GM21423 (cell line): ENCODE measurements around the gene IGFBP6.
"Not testable (repeated sequence)": the region's sequence is repeated elsewhere in the genome, so short reads cannot be mapped to it uniquely, and the experiment has no call there.

ENCODE experiments used
- ATAC-seq: cut with Tn5 transposase; IDR thresholded peaks from one replicate; pipeline ENCODE4 v1.9.1; 2021; ENCODE audit warnings: mild to moderate bottlenecking, moderate library complexity; ENCODE audit not compliant: unreplicated experiment

The IGFBP6 gene

DNA sequence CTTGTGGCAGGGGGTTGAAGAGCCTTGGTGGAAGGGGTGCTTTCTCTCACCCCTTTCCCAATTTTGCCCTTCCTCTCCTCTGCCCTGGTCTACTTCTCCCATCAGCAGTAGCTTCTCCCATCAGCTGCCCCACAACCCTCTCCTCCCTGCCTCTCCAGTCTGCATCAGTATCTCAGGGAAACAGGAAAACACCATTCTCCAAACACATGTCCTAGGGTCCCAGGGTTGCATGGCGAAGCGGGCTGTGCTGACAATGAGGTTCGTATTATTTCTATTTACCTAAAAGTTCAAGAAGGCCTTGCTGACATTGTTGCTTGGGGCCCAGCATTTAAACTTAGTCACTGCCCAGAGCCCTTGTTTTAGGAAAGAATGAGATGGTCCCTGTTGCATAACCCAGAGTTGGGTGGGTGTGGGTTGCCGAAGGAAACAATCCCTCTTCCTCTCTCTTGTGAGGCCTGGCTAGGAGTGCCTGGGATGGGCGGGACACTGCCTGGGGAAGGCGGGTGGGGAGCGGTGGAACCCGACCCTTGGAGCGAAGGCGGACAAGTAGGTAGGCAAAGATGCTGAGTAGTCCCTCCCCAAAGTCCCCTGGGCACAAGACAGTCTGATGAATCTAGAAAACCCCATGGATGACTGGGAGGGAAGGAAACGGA lies 1.3 kb upstream of the IGFBP6 start:
- no peak for ATAC-seq

DNA sequence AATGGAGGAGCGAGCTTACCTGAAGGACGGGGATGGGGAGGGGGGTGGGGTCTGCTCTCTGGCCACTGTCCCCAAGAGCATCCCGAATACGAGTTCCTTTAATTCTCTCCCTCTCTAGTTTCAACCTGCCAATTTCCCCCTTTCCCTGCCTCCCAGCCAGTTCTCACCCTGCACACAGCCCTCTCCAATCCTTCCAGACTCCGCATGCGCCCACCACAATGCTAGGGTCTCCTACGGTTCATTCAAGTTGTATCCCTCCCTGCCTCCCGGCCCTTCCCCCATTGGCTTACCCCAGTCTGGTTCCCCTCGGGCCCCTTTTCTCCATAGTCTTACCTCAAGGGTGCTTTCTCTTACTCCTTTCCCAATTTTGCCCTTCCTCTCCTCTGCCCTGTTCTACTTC lies 708 bp upstream of the IGFBP6 start:
- no peak for ATAC-seq

DNA sequence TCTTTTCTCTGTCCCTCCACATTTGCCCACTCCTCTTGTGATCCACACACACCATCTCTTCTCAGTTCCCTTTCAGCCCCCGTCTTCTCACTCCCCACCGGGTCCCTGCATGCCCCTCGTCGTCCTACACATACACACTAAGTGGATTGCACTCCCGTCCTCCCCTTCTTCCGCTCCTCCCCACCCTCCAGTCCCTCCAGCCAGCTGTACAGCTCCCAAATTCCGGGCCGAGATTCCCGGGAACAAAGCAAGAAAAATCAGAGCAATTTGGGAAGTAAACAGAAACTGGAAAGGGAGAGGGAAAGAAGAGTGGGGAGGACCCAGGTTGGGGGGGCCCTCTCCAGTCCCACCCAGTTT lies 282 bp upstream of the IGFBP6 start:
- ATAC-seq, result no peak

DNA sequence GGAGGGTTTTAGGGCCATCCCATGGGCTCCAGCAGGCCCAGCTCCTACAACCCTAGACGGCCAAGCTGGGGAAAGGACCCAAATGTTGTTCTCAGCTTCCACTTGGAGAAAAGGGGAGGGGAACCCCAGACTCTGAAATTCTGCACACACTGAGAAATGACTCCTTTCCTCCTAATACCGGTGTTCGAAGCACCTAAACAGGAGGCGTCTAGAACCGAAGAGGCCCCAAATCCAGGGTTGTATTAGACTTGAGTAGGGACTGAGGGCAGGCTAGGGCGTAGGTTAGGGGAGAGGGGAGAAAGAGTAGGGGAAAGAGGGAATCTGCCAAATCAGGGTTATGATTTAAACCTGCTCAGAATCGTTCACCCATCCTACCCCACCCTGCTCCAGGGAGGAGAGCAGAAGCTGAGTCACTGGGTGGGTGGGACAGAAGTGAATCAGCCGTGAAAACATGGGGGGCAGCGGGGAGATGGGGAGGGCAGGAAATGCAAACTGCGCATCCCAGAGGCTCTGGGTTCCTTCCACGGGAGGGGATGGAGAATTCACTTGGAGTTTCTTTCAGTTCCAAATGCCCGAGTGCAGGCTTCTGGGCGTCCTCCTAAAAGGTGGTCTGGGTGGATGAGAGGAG lies 1.0 kb downstream of the IGFBP6 start:
- no peak for ATAC-seq

DNA sequence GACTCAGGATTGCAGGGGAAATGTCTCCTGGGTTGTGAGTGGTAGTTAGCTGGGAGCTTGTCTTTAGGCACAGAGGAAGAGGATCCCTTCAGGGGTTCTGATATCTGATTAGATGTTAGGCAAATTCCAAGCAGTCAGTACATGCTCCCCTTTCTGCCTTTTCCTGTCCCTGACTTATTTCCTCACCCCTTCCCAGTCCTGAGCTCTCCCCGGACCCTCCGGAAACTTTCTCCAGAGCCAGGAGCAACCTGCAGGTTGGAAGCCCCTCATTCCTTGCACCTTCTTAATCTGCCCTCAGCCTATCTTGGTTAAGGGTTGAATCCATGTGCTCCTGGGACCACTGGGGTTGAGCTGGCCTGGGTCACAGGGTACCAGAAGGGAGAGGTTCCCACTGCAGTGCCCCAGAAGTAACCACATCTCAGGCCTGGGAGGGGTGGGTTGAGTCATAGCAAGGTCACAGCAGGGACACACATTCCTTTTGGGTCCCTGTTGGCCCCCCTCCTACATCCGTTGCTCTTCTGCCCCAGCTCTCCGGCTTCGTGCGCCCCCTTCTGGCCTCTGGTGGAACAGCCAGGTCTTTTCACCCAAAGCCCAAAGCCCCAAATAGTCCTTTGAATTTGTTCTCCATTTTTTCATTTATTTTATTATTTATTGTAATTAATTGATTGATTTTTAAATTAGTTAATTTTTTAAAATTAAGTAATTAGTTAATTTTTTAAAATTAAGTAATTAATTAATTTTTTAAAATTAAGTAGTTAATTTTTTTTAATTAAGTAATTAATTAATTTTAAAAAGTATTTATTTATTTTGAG lies 1.8 kb downstream of the IGFBP6 start:
- no peak for ATAC-seq

DNA sequence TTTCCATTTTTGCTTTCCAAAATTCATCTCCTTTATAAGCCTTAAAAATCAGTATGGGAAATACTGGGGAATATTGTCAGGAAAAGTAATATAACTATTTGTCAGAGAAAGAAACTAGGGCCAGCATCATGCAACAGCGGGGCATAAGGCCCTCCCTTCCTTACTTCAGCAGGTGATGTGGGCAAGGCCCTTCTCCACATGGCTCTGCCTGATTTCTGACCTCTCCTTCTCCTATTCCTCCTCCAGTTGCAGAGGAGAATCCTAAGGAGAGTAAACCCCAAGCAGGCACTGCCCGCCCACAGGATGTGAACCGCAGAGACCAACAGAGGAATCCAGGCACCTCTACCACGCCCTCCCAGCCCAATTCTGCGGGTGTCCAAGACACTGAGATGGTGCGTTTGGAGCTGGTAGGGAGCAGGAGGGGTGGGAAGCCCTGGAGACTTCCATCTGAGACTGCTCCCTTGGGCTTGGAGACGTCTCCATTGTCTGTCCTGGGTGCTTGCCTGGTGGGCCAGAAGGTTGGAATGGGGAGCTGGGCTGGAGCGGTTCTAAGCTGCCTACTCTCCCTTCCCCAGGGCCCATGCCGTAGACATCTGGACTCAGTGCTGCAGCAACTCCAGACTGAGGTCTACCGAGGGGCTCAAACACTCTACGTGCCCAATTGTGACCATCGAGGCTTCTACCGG lies 3.1 kb downstream of the IGFBP6 start:
- no peak for ATAC-seq

DNA sequence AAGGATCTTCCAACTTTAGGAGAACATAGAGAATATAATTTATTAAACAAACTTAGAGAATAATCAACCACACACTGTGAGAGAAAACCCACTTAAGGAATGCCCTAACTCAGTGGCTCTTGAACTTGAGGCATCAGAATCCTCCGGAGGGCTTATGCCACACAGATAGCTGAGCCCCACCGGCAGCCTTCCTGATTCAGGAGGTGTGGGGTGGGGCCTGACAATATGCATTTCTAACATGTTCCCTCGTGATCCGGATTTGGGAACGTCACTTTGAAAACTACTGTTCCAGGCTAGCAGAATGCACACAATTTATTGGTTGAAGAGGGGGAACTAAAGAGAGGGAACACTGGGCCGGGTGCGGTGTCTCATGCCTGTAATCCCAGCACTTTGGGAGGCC lies 3.8 kb downstream of the IGFBP6 start:
- ATAC-seq, result no peak

DNA sequence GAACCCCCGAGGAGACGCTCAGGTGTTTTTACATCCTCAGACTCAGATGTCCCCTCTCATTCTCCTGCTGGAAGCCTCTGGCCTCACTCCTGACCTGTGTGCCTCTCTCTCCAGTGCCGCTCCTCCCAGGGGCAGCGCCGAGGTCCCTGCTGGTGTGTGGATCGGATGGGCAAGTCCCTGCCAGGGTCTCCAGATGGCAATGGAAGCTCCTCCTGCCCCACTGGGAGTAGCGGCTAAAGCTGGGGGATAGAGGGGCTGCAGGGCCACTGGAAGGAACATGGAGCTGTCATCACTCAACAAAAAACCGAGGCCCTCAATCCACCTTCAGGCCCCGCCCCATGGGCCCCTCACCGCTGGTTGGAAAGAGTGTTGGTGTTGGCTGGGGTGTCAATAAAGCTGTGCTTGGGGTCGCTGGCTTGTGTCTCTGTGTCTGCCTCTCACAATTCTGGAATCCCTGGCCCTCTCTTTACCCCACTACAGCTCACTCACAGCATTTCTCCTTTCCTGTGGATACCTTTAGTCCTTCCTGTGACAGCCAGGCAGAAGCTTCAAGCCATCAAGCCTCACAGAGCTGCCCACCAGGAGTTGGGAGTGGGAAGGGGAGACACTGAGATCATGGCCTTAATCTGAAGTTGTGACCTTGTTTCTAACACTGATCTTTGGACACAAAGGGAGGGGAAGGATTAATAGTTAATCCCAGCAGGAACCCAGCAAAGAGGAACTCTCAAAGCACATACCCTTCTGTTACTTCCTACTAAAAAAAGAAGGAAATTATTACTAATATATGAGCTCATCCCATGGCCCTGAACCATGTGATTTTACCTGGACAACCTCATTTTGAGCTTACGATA lies 4.7 kb downstream of the IGFBP6 start:
- ATAC-seq, result no peak

DNA sequence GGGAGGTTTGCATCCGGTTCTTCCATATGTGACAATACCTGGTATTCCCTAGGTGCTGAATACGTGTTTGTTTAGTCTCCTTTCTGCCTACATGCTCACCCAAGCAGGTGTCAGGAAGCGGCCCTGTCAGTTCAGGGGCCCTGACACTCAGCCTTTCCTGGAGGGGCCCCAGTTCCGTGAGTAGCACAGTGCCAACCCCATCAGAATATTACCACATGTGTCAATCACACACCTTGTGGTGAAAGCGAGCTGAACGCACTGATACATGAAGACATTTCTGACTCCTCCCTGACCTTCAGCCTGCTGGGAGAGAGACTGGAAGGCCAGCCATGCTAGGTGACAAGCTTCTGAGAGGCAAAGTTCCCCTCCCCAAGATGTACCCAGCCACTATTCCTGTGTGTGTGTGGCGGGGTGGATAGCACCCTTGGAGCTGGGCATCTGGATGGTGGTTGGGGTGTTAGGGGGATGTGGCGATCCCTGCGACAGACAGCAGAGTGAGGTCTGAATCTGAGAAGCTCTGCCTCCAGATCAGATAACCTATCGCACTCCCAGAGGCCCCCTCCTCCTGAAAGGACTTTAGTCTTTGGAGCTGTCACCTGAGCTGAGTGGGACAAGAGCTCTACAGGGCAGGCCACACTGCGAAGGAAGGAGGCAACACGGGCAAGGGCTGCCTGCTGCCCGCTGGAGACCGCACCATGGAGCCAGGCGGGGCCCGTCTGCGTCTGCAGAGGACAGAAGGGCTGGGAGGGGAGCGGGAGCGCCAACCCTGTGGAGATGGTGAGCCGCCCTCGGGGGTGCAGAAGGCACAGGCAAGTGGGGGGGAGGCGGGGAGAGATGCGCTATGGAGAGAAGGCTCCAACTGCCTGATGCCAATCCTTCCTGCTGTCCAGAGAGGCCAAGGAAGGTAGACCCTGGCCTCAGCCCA lies 5.7 kb downstream of the IGFBP6 start, which contains the start of gene SOAT2:
SOAT2 (plus strand) TSS at position 604 of the 925 bp plus-strand sequence; CDS start at position 696, 92 bp downstream.
- ATAC-seq, result peak; percentile 72

DNA sequence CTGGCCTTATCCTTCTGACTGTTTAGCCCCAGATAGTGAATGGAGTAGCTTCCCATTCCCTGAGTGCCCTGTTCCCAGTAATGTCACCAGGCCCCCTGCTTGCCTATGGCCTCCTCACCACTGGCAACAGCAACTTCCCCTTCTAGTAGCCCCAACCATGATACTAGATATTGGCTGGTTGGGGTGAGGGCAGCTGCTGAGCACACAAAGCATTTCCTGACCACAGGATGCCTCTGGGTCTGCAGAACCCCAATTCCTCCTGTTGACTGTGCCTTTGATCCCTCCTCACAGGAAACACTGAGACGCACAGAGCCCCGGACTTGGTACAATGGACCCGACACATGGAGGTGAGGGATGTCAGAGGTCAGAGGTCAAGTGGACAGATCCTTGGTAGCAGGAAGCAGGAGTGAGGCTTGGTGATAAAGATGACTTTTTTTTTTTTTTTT lies 6.4 kb downstream of the IGFBP6 start:
- no peak for ATAC-seq

DNA sequence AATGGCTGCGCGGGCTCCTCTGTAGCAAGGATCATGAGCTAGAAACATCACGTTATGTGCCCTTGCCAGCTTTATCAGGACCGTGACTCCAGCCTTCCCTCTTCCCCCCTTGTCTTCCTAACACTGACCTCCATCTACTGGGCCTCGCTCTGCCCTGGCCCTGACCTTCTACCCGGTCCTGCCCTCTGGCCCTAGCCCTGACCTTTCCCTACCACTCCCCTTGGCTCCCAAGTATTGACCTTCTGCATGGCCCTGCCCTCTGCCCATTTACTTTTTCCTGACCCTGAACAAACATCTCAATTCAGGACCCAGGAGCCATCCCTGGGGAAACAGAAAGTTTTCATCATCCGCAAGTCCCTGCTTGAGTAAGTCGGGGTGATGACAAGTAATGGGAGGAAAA lies 7.8 kb downstream of the IGFBP6 start:
- no peak for ATAC-seq

DNA sequence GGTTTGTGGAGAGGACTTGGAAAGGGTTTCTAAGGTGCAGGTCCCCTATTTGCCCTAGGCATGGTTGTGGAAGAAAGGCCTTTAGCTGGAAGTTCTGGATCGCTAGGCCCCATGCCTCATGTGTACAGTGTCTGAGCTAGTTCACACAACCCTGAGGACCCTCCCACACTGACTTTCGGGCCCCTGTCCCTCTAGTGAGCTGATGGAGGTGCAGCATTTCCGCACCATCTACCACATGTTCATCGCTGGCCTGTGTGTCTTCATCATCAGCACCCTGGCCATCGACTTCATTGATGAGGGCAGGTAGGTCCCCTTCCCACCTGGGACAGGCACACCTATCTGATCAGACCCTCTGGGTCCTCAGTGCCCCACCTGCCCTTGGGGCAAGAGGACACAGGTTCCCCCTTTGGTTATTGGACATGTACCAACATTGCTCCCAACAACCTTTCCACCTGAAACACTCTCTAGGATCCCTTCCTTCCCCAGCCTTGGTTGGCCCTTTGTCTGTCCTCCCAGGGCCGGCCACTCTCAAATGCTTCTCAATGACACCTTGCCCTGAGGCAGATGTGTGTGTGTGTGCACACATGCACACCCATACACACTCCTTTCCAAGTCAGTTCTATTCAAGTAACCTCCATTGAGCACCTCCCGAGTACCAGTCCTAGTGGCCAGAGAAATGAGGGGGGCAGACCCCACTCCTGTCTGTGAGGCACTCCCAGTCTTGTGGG lies 8.4 kb downstream of the IGFBP6 start:
- ATAC-seq, result no peak

DNA sequence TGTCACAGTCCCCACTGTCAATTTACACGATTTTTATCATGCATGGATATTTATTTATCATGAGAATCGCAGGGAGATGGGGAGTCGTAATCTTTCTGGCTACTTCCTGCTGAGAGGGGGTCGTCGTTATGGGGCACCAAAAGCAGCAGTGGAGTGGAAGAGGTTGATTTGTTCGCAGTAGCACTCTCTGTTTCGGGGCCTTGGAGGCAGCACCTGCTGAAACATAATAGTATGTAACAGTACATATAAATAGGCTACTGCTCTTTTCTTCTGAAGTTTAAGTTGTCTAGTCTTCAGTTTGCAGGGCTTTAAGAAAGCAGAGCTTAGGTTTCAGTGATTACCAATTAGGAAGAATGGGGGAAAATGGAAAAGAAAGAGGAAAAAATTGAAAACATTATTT lies 9.7 kb downstream of the IGFBP6 start:
- no peak for ATAC-seq

DNA sequence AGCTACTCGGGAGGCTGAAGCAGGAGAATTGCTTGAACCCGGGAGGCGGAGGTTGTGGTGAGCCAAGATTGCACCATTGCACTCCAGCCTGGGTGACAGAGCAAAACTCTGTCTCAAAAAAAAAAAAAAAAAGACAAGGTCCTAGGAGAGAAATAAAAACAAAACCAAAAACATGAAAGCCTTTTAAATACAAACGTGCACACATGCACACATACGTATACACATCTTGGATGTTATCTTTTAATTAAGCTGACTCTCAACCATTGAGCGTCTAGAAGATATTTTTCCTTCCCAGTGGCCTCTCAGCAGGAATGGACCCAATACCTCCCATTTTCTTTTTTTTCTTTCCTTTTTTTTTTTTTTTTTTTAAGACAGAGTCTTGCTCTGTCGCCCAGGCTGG lies 15.0 kb downstream of the IGFBP6 start:
- ATAC-seq, result not testable (repeated sequence)

DNA sequence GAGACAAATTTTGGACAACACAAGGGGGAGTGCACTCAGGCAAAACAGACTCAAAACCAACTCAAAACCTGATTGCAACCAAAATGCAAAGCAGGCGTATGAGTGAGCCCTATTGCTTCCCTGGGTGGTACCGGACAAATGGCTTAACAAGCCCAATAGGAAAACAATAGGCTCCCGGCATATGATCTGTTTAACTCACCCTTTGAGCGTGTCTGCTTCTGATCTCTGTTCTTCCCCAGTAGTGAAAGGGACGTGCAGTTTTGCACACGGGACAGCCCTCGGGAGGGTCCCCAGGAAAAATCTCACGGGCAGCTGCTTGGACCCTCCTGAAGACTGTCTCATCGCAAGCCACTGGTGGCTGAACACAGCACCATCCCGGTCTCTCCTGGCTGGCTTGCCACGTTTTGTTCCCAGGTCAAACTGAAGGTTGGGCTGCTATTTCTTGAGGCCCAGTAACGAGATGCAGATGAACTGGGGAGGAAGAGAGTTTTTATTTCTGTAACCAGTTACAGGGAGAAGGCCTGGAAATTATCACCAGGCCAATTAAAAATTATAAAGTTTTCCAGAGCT lies 15.8 kb downstream of the IGFBP6 start:
- no peak for ATAC-seq

DNA sequence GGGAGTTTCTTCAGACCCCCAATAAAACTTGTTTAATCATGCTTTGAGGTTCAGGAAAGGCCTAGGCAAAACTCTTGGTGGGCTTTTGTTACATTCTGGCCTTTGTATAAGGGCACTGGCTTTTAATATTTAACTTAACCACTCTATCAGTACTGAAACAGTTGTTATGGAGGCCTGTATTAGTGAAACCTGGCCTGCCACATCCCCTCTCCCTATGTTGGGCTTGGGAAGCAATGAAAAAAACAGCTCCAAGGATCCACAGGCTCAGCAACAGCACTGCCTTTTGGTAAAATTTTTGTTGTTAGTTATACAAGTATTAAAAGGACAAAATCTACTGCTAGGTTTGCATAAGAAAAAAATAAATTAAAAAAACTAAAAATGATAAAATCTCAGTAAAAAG lies 16.5 kb downstream of the IGFBP6 start:
- ATAC-seq, result no peak

DNA sequence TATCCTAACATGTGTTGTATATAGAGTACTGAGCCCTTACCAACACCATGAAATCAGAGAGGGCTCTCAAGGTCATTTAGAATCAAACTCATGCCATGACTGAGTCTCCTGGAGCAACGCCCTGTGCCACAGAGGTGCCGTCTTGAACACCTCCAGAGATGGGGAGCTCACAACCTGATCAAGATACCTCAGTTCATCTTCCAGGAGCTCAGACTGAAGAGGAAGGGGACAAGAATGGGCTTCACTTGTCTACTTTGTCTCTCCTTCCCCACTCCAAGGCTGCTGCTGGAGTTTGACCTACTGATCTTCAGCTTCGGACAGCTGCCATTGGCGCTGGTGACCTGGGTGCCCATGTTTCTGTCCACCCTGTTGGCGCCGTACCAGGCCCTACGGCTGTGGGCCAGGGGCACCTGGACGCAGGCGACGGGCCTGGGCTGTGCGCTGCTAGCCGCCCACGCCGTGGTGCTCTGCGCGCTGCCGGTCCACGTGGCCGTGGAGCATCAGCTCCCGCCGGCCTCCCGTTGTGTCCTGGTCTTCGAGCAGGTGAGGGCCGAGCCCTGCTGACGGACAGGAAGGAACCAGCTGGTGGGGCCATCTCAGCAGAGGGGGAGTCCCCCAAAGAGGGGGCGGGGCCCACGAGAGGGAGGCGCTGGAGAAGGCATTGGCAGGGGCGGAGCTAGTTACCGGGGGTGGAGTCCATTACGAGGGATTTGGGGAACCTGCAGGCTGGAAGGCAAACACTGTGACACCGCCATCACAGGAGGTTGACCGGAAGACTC lies 17.8 kb downstream of the IGFBP6 start:
- ATAC-seq, result no peak
